AG10803 (cell line): Measurements from ENCODE around the gene MRPL2.
"Not testable (repeated sequence)": the region's sequence is repeated elsewhere in the genome, so short reads cannot be mapped to it uniquely, and the experiment has no call there.

Experiments
- DNase-seq: peaks from one replicate; pipeline ENCODE4 v3.0.0; 2010; ENCODE audit warnings: low read depth
- H3K4me3 ChIP-seq: 2 replicates; pipeline ENCODE4 v1.5.1; 2011; ENCODE audit warnings: mild to moderate bottlenecking, low read length, control low read depth
- TF ChIP-seq, protein P1 (sequence below): conservative IDR thresholded peaks from 2 replicates; pipeline ENCODE4 v1.5.1; 2011; ENCODE audit warnings: mild to moderate bottlenecking, low read length, control low read depth, inconsistent platforms

MRPL2 gene

DNA sequence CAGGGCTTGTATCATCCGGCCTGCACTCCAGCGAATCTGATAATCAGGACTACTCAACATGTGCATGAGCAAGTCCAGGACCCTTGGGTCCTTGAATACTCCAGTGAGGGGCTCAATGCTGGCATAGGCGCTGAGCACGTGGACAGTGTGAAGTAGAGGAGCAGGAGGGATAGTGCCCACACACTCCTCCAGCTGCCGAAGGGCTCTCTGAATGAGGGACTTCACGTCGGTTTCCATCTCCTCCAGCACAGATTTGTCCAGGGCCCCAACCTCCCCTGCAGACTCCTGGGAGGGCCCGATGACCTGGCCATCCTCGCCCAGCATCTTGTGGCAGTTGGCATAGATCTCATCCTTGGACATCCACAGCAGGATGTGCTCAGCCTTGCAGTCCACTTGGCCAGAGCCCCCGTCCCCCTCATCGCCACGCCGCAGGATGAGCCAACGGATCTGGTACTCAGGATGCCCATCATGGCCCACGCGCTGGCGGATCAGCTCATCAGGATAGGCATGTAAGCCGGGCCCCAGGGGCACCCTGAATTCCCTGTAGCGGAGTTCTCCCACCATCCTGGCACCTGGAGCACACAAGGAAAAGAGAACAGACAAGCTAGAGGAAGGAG lies 6.9 kb downstream of the MRPL2 start:
- TF ChIP-seq, protein P1, sequence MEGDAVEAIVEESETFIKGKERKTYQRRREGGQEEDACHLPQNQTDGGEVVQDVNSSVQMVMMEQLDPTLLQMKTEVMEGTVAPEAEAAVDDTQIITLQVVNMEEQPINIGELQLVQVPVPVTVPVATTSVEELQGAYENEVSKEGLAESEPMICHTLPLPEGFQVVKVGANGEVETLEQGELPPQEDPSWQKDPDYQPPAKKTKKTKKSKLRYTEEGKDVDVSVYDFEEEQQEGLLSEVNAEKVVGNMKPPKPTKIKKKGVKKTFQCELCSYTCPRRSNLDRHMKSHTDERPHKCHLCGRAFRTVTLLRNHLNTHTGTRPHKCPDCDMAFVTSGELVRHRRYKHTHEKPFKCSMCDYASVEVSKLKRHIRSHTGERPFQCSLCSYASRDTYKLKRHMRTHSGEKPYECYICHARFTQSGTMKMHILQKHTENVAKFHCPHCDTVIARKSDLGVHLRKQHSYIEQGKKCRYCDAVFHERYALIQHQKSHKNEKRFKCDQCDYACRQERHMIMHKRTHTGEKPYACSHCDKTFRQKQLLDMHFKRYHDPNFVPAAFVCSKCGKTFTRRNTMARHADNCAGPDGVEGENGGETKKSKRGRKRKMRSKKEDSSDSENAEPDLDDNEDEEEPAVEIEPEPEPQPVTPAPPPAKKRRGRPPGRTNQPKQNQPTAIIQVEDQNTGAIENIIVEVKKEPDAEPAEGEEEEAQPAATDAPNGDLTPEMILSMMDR = no peak
- DNase-seq = no peak
- peak overlapping the region; percentile 93 for H3K4me3 ChIP-seq

DNA sequence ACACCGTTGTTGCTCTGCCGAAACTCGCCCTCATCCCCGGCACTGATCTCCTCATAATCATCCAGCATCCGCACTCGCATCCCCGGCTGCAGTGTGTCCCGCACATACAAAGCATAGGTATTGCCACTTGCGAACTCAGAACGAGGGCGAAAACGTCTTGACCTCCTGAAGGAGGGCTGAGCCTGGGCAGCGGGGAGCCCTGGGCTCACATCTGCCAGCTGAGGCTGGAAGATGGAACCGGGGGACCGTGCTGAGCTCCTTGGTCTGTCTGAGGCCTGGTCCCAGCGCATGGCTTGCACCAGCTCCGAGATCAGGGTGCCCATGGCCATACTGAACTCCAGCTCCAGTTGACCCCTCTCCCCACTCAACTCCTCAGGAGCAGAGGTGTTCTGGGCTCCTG lies 8.3 kb downstream of the MRPL2 start:
- no peak overlapping the region for H3K4me3 ChIP-seq
- no peak for DNase-seq
- TF ChIP-seq, protein P1 = no peak

DNA sequence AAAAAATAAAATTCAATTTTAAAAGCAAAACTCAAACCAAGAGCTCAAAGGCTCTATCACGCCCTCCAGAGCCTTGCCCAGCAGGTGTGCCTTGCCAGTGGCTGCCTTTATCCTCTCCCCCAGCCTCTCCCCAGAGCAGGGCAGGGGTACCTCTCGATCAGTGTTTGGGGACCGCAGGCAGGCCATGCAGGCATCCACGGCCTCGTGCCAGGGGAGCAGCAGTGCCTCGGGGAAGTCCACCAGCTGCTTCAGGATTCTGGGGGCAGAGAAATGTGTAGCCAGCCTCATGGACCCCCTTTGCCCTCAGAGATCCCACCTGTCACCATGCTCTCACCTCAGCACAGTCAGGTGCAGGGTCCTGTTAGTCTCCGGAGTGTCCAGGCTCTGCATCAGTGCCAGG lies 11.2 kb downstream of the MRPL2 start:
- TF ChIP-seq, protein P1 = no peak
- DNase-seq = no peak

GRCh38 chr6:43045371-43045930 lies 13.8 kb downstream of the MRPL2 start:
- H3K4me3 ChIP-seq = no peak overlapping the region

More for the DNA sequence above, 11.2 kb downstream of the MRPL2 start:
- no peak overlapping the region for H3K4me3 ChIP-seq

DNA sequence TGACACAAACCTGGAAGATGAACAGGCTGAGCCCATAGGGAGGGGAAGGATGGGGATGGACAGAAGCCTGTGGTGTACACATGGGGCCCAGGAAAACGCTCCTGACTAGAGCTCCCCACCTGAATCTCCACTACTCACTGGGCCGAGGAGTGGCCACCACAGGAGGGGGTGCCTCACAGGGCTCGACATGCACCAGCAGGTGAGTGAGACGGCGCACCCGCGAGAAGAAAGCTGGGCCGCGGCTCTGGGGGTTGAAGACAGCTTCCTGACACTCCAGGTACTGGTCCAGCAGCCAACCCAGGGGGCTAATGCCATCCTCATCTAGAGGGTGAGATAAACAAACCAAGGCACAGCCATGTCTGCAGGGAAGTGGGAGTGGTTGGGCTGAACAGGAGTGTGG lies 15.9 kb downstream of the MRPL2 start:
- no peak overlapping the region for H3K4me3 ChIP-seq
- DNase-seq = no peak
- TF ChIP-seq, protein P1 = no peak

More at GRCh38 chr6:43045371-43045930, 13.8 kb downstream of the MRPL2 start:
- no peak for DNase-seq
- TF ChIP-seq, protein P1 = no peak

DNA sequence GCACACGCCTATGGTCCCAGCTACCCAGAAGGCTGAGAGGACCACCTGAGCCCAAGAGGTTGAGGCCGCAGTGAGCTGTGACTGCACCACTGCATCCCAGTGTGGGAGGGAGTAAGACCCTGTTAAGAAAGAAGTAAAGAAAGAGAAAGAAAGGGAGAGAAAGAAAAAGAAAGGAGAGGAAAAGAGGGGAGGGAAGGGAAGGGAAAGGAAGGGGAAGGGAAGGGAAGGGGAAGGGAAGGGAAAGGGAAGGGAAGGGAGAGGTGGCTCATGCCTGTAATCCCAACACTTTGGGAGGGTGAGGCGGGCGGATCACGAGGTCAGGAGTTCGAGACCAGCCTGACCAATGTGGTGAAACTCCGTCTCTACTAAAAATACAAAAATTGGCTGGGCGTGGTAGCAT lies 17.8 kb downstream of the MRPL2 start:
- DNase-seq = not testable (repeated sequence)

DNA sequence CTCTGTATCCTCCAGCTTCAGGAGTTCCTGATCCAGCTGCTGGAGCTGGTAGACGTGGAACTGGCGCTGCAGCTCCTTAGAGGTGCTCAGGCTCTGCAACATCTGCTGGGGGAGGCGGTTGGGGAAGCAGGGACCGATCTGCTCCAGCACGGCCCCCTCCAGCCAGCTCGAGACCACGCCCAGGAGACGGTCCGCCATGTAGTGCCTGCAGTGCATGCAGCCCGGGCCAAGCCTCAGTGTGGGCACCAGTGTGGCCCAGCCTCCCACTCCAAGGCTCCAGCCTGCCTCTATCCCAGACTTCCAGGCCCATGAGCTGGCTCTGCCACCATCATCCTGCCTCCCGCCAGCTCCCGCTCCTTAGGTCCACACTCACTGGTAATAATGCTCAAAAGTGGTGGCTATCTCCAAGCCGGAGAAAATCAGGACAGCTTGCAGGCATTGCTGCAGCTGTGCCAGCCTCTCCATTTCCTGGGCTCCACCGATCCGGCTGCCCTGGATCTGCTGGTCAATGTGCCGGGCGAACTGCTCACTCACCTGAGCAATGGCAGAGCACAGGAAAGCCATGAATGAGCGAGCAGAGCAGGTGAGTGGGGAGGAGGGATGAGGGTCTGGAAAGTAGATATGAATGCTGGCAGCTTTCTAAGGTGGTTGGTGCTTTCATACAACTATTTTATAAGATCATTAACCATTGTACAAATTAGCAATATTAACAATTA lies 18.5 kb downstream of the MRPL2 start:
- TF ChIP-seq, protein P1 = no peak
- DNase-seq = no peak
- no peak overlapping the region for H3K4me3 ChIP-seq

More for the DNA sequence above, 17.8 kb downstream of the MRPL2 start:
- not testable (repeated sequence) for H3K4me3 ChIP-seq
